Measurements from ENCODE around the gene MTMR11.

The MTMR11 gene

GRCh38 chr1:149936170-149936991, at the start of gene MTMR11:
Gene MTMR11, minus strand, starts transcription at chr1:149936879. Its CDS starts 232 bp downstream, at chr1:149936647.
- no peaks in the 10 kb centered on the region for H3K27me3 ChIP-seq (ENCODE audit: low read depth, low read length)
- peak within 1 kb of the TSS; percentile 88 for H3K27ac ChIP-seq (ENCODE audit: low read length)
- peaks cover 11% of the 10 kb centered on the region in 2 donors for H3K36me3 ChIP-seq (ENCODE audit: control insufficient read depth in 1 of 2, insufficient read depth in 2 of 2, low read length in 2 of 2)
- H3K4me3 ChIP-seq (ENCODE audit: low read depth in 1 of 2, low read length in 2 of 2), result peak within 1 kb of the TSS; percentile 81 to 94
- H3K9me3 ChIP-seq (ENCODE audit: control insufficient read depth in 1 of 2, low read length in 2 of 2), result no peaks in the 10 kb centered on the region
- peaks cover 10 to 32% of the 10 kb centered on the region in 2 donors for H3K4me1 ChIP-seq (ENCODE audit: control insufficient read depth in 1 of 2, insufficient read depth in 2 of 2, low read length in 2 of 2)

- no peak overlapping the region for H3K27ac ChIP-seq (ENCODE audit: low read length)
- peaks cover 7 to 11% of the 10 kb centered on the region in 2 donors for H3K4me1 ChIP-seq (ENCODE audit: control insufficient read depth in 1 of 2, insufficient read depth in 2 of 2, low read length in 2 of 2)
- H3K4me3 ChIP-seq (ENCODE audit: low read depth in 1 of 2, low read length in 2 of 2), result no peak overlapping the region
- H3K27me3 ChIP-seq (ENCODE audit: low read depth, low read length), result no peaks in the 10 kb centered on the region
- H3K36me3 ChIP-seq (ENCODE audit: control insufficient read depth in 1 of 2, insufficient read depth in 2 of 2, low read length in 2 of 2), result peaks cover 4 to 7% of the 10 kb centered on the region in 2 donors
- no peaks in the 10 kb centered on the region for H3K9me3 ChIP-seq (ENCODE audit: control insufficient read depth in 1 of 2, low read length in 2 of 2)
These were observed 43.4 kb upstream of the MTMR11 start for GRCh38 chr1:149979972-149980540.

GRCh38 chr1:149979245-149979971, 42.7 kb upstream of the MTMR11 start:
- no peak overlapping the region for H3K27ac ChIP-seq (ENCODE audit: low read length)
- H3K27me3 ChIP-seq (ENCODE audit: low read depth, low read length), result no peaks in the 10 kb centered on the region
- peaks cover 7 to 11% of the 10 kb centered on the region in 2 donors for H3K36me3 ChIP-seq (ENCODE audit: control insufficient read depth in 1 of 2, insufficient read depth in 2 of 2, low read length in 2 of 2)
- H3K4me1 ChIP-seq (ENCODE audit: control insufficient read depth in 1 of 2, insufficient read depth in 2 of 2, low read length in 2 of 2), result peaks cover 7 to 11% of the 10 kb centered on the region in 2 donors
- H3K4me3 ChIP-seq (ENCODE audit: low read depth in 1 of 2, low read length in 2 of 2), result no peak overlapping the region
- no peaks in the 10 kb centered on the region for H3K9me3 ChIP-seq (ENCODE audit: control insufficient read depth in 1 of 2, low read length in 2 of 2)

GRCh38 chr1:149978547-149979023, 41.9 kb upstream of the MTMR11 start:
- peaks cover 7 to 11% of the 10 kb centered on the region in 2 donors for H3K4me1 ChIP-seq (ENCODE audit: control insufficient read depth in 1 of 2, insufficient read depth in 2 of 2, low read length in 2 of 2)
- no peaks in the 10 kb centered on the region for H3K27me3 ChIP-seq (ENCODE audit: low read depth, low read length)
- no peak overlapping the region for H3K27ac ChIP-seq (ENCODE audit: low read length)
- peaks cover 7 to 11% of the 10 kb centered on the region in 2 donors for H3K36me3 ChIP-seq (ENCODE audit: control insufficient read depth in 1 of 2, insufficient read depth in 2 of 2, low read length in 2 of 2)
- H3K9me3 ChIP-seq (ENCODE audit: control insufficient read depth in 1 of 2, low read length in 2 of 2), result no peaks in the 10 kb centered on the region
- no peak overlapping the region for H3K4me3 ChIP-seq (ENCODE audit: low read depth in 1 of 2, low read length in 2 of 2)

GRCh38 chr1:149977345-149977744, 40.7 kb upstream of the MTMR11 start:
- Histone ChIP-seq H3K4me3 (ENCODE audit: low read depth in 1 of 2, low read length in 2 of 2) (no peak overlapping the region), H3K27ac (ENCODE audit: low read length) (no peak overlapping the region), H3K27me3 (ENCODE audit: low read depth, low read length) (no peaks in the 10 kb centered on the region), H3K36me3 (ENCODE audit: control insufficient read depth in 1 of 2, insufficient read depth in 2 of 2, low read length in 2 of 2) (peaks cover 7 to 16% of the 10 kb centered on the region in 2 donors), H3K4me1 (ENCODE audit: control insufficient read depth in 1 of 2, insufficient read depth in 2 of 2, low read length in 2 of 2) (peaks cover 7 to 11% of the 10 kb centered on the region in 2 donors), H3K9me3 (ENCODE audit: control insufficient read depth in 1 of 2, low read length in 2 of 2) (no peaks in the 10 kb centered on the region)

GRCh38 chr1:149972547-149972946, 35.9 kb upstream of the MTMR11 start:
- Histone ChIP-seq H3K36me3 (ENCODE audit: control insufficient read depth in 1 of 2, insufficient read depth in 2 of 2, low read length in 2 of 2) (peaks cover 25 to 47% of the 10 kb centered on the region in 2 donors), H3K4me3 (ENCODE audit: low read depth in 1 of 2, low read length in 2 of 2) (no peak overlapping the region), H3K4me1 (ENCODE audit: control insufficient read depth in 1 of 2, insufficient read depth in 2 of 2, low read length in 2 of 2) (no peaks in the 10 kb centered on the region), H3K9me3 (ENCODE audit: control insufficient read depth in 1 of 2, low read length in 2 of 2) (no peaks in the 10 kb centered on the region), H3K27me3 (ENCODE audit: low read depth, low read length) (no peaks in the 10 kb centered on the region), H3K27ac (ENCODE audit: low read length) (no peak overlapping the region)

- Histone ChIP-seq H3K36me3 (ENCODE audit: control insufficient read depth in 1 of 2, insufficient read depth in 2 of 2, low read length in 2 of 2) (peaks cover 45 to 63% of the 10 kb centered on the region in 2 donors), H3K27me3 (ENCODE audit: low read depth, low read length) (no peaks in the 10 kb centered on the region), H3K4me3 (ENCODE audit: low read depth in 1 of 2, low read length in 2 of 2) (no peak overlapping the region), H3K9me3 (ENCODE audit: control insufficient read depth in 1 of 2, low read length in 2 of 2) (no peaks in the 10 kb centered on the region), H3K27ac (ENCODE audit: low read length) (no peak overlapping the region), H3K4me1 (ENCODE audit: control insufficient read depth in 1 of 2, insufficient read depth in 2 of 2, low read length in 2 of 2) (peaks cover 0 to 7% of the 10 kb centered on the region in 2 donors)
These were observed 31.0 kb upstream of the MTMR11 start for GRCh38 chr1:149967646-149968045.

GRCh38 chr1:149967041-149967440, 30.4 kb upstream of the MTMR11 start:
- H3K27ac ChIP-seq (ENCODE audit: low read length), result no peak overlapping the region
- H3K27me3 ChIP-seq (ENCODE audit: low read depth, low read length), result no peaks in the 10 kb centered on the region
- H3K36me3 ChIP-seq (ENCODE audit: control insufficient read depth in 1 of 2, insufficient read depth in 2 of 2, low read length in 2 of 2), result peaks cover 43 to 60% of the 10 kb centered on the region in 2 donors
- H3K9me3 ChIP-seq (ENCODE audit: control insufficient read depth in 1 of 2, low read length in 2 of 2), result no peaks in the 10 kb centered on the region
- peaks cover 0 to 12% of the 10 kb centered on the region in 2 donors for H3K4me1 ChIP-seq (ENCODE audit: control insufficient read depth in 1 of 2, insufficient read depth in 2 of 2, low read length in 2 of 2)
- H3K4me3 ChIP-seq (ENCODE audit: low read depth in 1 of 2, low read length in 2 of 2), result no peak overlapping the region

GRCh38 chr1:149966405-149966804, 29.7 kb upstream of the MTMR11 start:
- peaks cover 37 to 53% of the 10 kb centered on the region in 2 donors for H3K36me3 ChIP-seq (ENCODE audit: control insufficient read depth in 1 of 2, insufficient read depth in 2 of 2, low read length in 2 of 2)
- no peak overlapping the region for H3K4me3 ChIP-seq (ENCODE audit: low read depth in 1 of 2, low read length in 2 of 2)
- H3K27me3 ChIP-seq (ENCODE audit: low read depth, low read length), result no peaks in the 10 kb centered on the region
- peaks cover 0 to 15% of the 10 kb centered on the region in 2 donors for H3K4me1 ChIP-seq (ENCODE audit: control insufficient read depth in 1 of 2, insufficient read depth in 2 of 2, low read length in 2 of 2)
- H3K27ac ChIP-seq (ENCODE audit: low read length), result no peak overlapping the region
- no peaks in the 10 kb centered on the region for H3K9me3 ChIP-seq (ENCODE audit: control insufficient read depth in 1 of 2, low read length in 2 of 2)

- H3K36me3 ChIP-seq (ENCODE audit: control insufficient read depth in 1 of 2, insufficient read depth in 2 of 2, low read length in 2 of 2), result peaks cover 33 to 51% of the 10 kb centered on the region in 2 donors
- H3K27ac ChIP-seq (ENCODE audit: low read length), result no peak overlapping the region
These were observed 28.8 kb upstream of the MTMR11 start for GRCh38 chr1:149965440-149965839.

GRCh38 chr1:149963358-149963757, 26.7 kb upstream of the MTMR11 start:
- no peak overlapping the region for H3K4me3 ChIP-seq (ENCODE audit: low read depth in 1 of 2, low read length in 2 of 2)
- H3K27me3 ChIP-seq (ENCODE audit: low read depth, low read length), result no peaks in the 10 kb centered on the region
- peaks cover 0 to 15% of the 10 kb centered on the region in 2 donors for H3K4me1 ChIP-seq (ENCODE audit: control insufficient read depth in 1 of 2, insufficient read depth in 2 of 2, low read length in 2 of 2)
- H3K36me3 ChIP-seq (ENCODE audit: control insufficient read depth in 1 of 2, insufficient read depth in 2 of 2, low read length in 2 of 2), result peaks cover 39 to 47% of the 10 kb centered on the region in 2 donors
- H3K9me3 ChIP-seq (ENCODE audit: control insufficient read depth in 1 of 2, low read length in 2 of 2), result no peaks in the 10 kb centered on the region
- no peak overlapping the region for H3K27ac ChIP-seq (ENCODE audit: low read length)

More at GRCh38 chr1:149965440-149965839, 28.8 kb upstream of the MTMR11 start:
- no peaks in the 10 kb centered on the region for H3K9me3 ChIP-seq (ENCODE audit: control insufficient read depth in 1 of 2, low read length in 2 of 2)
- H3K4me1 ChIP-seq (ENCODE audit: control insufficient read depth in 1 of 2, insufficient read depth in 2 of 2, low read length in 2 of 2), result peaks cover 0 to 15% of the 10 kb centered on the region in 2 donors
- no peak overlapping the region for H3K4me3 ChIP-seq (ENCODE audit: low read depth in 1 of 2, low read length in 2 of 2)
- H3K27me3 ChIP-seq (ENCODE audit: low read depth, low read length), result no peaks in the 10 kb centered on the region

Measured in muscle layer of duodenum (tissue), 2 donors.